GM21447 (cell line): ENCODE data around the gene KCNIP2.

Experiments
- ATAC-seq: cut with Tn5 transposase; IDR thresholded peaks from one replicate; pipeline ENCODE4 v1.9.1; 2021; ENCODE audit not compliant: unreplicated experiment

Gene KCNIP2

GRCh38 chr10:101843032-101844021 is at the start of gene KCNIP2:
Gene KCNIP2 (minus strand): TSS chr10:101843800. CDS start chr10:101843568, 232 bp downstream.
- ATAC-seq: no peak

- no peak for ATAC-seq
Observed at GRCh38 chr10:101892782-101893391, 49.3 kb upstream of the KCNIP2 start.

- ATAC-seq: peak; percentile 61
Observed at GRCh38 chr10:101889256-101890210, 45.9 kb upstream of the KCNIP2 start.

DNA sequence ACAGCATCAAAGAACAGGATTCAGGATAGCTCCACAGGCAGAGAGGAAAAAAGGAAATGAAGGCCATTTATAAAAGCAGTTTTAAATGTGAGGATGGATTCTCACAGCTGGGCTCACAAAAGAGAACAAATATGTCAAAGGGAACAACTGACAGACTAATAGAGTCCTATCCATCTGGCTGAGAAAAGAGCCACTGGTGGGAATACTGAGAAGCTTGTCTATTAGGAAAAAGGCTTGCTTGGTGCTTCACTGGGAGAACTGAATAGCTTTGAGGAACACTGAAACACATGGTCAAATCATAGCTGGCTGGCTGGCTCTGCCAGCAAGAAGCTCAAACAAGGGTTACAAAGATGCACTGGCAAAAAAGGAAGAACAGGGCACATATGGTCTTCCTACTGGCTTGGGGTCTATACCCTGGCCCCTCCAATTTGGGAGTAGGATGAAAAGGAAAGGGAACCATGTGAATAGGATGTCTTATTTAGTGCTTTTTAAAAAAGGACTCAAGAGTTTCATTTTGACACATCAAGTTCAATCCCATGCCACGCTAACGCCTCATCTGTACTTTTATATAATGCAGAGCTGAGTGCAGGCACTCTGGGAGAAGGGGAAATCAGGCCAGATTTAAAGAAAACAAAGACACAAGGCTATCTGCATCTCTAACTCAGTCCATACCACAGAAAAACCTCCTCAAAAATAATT is 44.8 kb upstream of the KCNIP2 start:
- no peak for ATAC-seq

GRCh38 chr10:101887775-101888174 is 44.2 kb upstream of the KCNIP2 start:
- no peak for ATAC-seq

DNA sequence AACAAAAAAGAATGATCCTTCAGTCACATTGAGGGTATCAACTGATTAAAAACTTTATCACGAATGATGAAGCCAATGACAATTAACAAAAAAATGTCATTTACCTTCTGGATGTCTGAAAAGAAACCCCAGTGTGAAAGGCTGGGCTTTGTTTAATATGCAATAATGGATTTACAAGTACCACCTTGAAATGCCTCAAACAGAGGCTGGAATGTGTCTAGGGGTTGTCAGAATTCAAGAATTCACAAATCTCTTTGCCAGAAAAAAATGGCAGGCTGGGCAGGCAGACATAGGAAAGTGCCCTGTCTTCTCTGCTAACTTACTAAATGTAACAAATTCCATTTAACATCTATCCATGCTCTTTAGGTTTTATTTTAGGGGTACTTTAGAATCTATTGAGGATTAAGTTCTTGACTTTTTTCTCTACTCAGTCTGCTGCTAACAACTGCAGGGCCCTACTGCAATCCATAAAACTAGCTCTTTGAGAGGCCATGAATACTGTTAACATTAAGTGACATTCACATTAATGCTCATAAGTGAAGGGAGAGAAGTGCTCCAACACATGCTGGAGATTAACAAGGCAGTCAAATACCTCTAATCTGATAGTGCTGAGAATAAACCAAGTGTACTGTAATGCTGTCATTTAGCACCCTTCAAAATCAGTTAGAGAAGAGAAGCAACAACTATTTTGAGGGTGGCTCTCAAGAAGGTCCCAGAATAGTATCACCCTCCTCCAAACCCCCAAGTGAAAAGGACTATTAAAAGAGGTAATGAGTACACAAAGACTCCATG is 43.1 kb upstream of the KCNIP2 start:
- ATAC-seq: no peak

- ATAC-seq: no peak
Observed at GRCh38 chr10:101881036-101881774, 37.6 kb upstream of the KCNIP2 start.

- no peak for ATAC-seq
Observed at GRCh38 chr10:101880232-101880573, 36.6 kb upstream of the KCNIP2 start.

DNA sequence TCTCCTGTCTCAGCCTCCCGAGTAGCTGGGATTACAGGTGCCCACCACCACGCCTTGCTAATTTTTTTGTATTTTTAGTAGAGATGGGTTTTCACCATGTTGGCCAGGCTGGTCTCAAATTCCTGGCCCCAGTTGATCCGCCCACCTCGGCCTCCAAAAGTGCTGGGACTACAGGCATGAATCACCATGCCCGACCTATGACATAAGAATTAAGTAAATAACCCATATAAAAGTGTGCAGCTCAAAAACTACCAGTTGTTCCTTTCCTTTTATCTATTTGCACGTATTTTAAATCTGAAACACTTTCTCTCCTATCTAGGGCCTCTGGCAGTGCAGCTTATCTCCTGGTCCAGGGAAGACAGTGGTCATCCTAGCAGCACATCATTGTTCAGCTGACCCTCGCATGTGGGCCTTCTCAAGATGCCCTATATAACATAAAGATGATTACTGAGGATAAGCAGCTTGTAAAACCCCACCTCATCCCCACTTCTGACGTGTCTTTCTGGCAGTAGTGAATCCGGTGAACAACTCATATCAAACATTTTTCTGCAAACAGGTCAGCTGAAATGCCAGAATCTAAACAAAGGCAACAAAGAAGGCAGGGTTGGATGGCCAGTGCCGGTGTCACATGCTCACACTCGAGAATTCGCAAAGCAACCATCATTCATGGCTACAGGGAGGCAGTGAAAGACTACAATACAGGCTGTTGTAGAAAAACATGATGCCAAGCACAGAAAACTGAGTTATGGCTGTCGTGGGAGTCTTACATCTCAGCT is 36.0 kb upstream of the KCNIP2 start:
- ATAC-seq: no peak

DNA sequence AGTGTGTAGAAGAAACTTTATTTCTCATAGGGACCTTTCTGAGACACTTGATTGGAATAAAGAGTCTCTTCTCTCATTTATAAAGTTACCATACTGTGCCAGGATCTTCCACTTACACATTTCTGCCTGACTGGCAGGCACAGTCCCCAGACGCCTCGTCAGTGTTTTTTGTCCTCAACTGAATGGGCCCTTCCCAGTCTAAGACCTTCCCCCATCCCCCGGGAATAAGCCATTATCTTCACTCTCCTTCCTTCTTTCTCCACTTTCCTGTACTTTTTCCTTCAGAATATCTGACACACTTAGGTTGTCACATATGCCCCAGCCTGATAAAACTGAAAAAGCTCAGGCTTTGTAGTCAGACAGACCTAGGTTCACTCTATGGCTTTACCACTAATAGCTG is 35.3 kb upstream of the KCNIP2 start:
- no peak for ATAC-seq

DNA sequence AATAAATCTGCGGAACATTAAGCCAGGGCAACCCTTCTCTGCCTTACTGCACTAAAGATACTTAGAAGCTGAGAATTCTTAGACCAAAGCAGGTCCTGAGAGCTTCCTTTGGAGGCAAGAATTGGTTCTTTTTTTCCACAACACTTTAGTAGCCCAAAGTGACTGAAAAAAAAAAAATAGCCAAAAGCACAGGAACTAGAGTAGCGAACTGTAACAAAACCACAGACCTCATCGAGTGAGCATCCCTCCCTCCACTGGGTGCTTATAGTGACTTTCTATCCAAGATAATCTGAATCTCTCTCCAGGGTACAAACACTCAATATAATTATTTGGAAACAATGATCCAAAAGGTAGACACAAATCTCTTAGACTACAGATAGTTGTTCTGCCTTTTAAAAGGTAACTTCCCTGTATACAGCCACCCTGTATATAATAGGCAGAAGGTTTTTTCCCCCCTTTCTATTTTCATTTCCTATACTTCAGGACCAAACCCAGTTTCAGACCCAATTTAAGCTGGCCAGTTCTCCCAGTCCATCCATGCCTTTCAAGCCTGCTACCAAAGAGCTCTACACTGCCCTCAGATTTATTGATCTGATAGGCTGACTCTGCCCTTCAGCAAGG is 31.6 kb upstream of the KCNIP2 start:
- ATAC-seq: no peak

- ATAC-seq: no peak
Observed at GRCh38 chr10:101874252-101874651, 30.7 kb upstream of the KCNIP2 start.

GRCh38 chr10:101867931-101868330 is 24.3 kb upstream of the KCNIP2 start:
- no peak for ATAC-seq

DNA sequence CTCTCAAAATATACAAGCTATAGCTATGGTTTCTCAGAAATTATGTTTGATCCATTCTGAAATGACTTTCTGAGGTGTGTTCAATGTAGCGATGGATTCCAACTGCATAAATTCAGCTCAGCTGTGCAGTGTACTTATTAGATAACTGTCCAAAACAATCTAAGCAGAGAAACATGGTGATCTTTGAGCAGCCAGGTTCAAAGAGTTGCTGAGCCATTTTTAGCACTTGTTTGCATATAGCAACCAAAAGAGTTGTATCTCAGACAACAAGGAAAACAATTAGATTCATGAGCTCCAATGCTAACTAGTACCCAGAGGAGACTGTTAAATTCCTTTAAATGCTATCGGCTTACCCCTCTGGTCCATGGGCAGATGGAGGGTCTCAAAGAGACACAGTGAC is 15.9 kb upstream of the KCNIP2 start:
- no peak for ATAC-seq

DNA sequence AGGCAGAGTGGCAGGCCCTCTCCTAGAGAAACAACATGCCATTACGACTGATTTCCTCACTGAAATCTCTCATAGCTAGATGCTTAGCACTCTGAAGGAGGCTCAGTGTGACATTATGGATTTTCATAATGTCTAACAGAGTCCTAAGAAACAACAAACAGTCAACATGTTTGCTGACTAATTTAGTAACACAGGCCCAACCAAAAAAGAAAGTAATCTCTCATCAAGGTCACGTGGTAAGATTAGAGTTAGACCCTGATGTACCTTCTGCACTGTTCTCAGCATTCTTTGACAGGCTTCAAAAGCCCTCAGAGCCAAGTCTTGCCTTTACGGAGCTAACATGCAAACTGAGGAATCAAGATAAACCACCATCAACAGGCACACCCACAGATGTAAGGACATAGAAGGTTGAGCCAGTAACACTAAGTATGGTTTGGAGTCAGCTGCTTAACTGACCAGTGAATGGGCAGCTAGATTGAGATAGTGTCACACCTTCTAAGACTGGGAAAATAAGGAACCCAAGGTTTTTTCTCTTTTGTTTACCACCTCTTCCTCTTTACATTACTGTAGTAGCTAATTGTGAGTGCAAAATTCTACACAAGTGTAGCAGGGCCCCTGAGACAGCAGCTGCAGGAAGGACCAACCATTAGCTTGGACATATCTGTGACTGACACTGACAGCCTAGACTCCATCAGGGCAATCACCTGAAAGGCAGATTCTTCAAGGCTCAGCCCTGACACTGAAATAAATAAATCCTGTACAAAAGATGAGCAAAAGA is 15.3 kb upstream of the KCNIP2 start:
- ATAC-seq: peak; percentile 88

GRCh38 chr10:101857802-101858476 is 14.3 kb upstream of the KCNIP2 start:
- ATAC-seq: no peak

DNA sequence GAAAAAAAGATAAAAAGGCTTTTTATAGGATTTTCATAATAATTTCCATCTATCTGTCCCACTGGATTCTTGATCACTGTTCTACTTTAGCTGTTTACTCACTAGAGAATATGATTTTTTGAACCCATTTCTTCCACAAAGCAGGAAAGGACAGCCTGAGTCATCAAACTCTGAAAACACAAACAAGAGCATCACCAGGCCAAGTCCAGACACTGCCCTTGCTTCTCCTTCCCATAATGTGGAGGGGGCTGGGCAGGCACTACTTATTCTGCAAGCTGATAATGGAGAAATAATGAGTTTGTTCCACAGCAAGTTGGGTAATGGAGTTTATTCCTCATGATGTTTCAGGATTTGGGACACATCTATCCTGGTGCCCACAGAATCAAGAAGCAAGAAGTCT is 13.0 kb upstream of the KCNIP2 start:
- ATAC-seq: no peak
